ENCODE measurements around the gene DHODH. TPM values are rescaled to one million over a fixed set of nuclear protein-coding genes. Genes with fewer than 3 reads are reported as not detected.

DHODH gene
- total RNA-seq, 4 donors from 2014 or later = 5.5 to 13.4 (median 7.4) TPM

DNA sequence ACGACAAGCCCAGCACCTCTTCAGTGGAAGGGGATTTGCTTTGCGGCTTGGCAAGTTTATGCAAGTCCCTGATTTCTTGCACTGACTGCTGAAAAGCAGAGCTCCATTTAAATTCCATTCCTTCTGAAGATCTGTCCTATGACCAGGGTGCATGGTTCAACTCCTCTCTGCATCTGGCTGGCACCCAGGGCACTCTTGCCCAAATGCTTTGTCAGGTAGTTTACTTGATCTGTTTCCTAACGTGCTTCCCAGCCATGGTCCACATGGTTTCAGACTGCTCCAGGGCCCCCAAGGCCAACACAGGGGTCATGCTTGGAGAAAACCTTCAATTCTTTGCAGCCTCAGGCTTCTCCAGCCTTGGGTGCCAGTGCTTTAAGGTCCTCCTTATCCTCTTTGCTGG is 34.5 kb downstream of the DHODH start:
- H3K9me3 ChIP-seq = no peaks in the 10 kb centered on the region
- no peaks in the 10 kb centered on the region for H3K4me1 ChIP-seq
- WGBS, 2 donors = 64 to 70% methylated on average over 3 of the region's 3 CpGs
- H3K36me3 ChIP-seq = no peaks in the 10 kb centered on the region
- no peak overlapping the region for H3K4me3 ChIP-seq (replicated peaks in 1 of 3)
- no peak for TF ChIP-seq CTCF (IDR thresholded peaks at IDR 0.05)
- TF ChIP-seq POLR2A (IDR thresholded peaks at IDR 0.05) = no peak
- no peak overlapping the region for H3K27ac ChIP-seq
- no peaks in the 10 kb centered on the region for H3K27me3 ChIP-seq
- intact Hi-C loops (cut with DNase I) = no loop called here
- DNase-seq = no peak

- 100% methylated on average over 1 of the region's 1 CpG for WGBS, 2 donors
- TF ChIP-seq CTCF (IDR thresholded peaks at IDR 0.05) (no peak), POLR2A (IDR thresholded peaks at IDR 0.05) (no peak)
These were observed 35.0 kb downstream of the DHODH start for GRCh38 chr16:72043539-72043938.

DNA sequence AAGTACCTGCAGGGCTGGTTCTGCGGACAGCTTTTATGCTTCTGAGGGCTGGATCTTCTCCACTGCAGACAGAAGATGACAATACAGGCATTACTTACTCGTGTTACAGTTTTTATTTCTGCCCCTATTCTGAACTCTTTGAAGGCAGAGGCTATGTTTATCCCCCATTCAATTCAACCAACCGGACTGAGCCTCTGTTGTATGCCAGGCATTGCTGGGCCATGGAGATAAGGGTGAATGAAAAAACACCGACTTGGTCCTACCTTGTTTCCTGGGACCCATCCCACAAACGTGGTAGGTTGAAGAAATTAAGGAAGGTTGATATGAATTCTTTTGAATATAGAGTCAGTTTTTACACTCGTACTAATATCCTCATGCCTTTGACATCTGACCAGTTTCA is 35.8 kb downstream of the DHODH start:
- Histone ChIP-seq H3K27me3 (no peaks in the 10 kb centered on the region), H3K36me3 (no peaks in the 10 kb centered on the region), H3K9me3 (no peaks in the 10 kb centered on the region), H3K4me1 (no peaks in the 10 kb centered on the region), H3K4me3 (replicated peaks in 1 of 3) (no peak overlapping the region), H3K27ac (no peak overlapping the region)
- no peak for DNase-seq
- intact Hi-C loops (cut with DNase I) = no loop called here
- no peak for TF ChIP-seq POLR2A (IDR thresholded peaks at IDR 0.05)
- TF ChIP-seq CTCF (IDR thresholded peaks at IDR 0.05) = no peak
- 75 to 92% methylated on average over 6 of the region's 6 CpGs for WGBS, 2 donors

More at GRCh38 chr16:72043539-72043938, 35.0 kb downstream of the DHODH start:
- H3K9me3 ChIP-seq = no peaks in the 10 kb centered on the region
- H3K4me3 ChIP-seq (replicated peaks in 1 of 3) = no peak overlapping the region
- no peak for DNase-seq
- H3K36me3 ChIP-seq = no peaks in the 10 kb centered on the region
- no peaks in the 10 kb centered on the region for H3K4me1 ChIP-seq
- intact Hi-C loops (cut with DNase I) = no loop called here
- no peaks in the 10 kb centered on the region for H3K27me3 ChIP-seq
- H3K27ac ChIP-seq = no peak overlapping the region

DNA sequence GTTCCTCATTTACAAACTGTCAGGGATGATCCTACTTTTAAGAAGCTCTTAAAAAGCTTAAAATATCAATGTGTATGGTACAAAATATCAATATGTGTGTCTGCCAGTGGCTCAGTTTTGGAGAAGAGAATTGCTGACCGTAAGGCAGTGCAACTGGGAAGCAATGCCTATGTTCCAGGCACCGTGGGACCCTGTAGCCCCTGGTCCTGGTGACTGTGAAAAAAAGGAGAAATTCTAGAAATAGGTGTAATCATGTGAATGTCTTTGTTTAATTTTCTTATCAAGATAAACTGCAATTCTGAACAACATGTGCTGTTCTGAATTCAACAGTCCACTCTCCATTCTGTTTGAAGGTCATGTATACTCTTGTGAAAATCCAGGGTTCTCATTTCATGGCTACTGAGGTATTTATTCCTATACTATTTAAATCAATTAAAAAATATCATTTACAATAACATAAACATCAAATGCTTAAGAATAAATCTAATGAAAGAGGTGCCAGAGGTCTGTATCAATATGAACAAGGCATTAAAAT is 36.3 kb downstream of the DHODH start:
- 70 to 91% methylated on average over 2 of the region's 2 CpGs for WGBS, 2 donors
- intact Hi-C loops (cut with DNase I) = no loop called here

GRCh38 chr16:72049110-72049509 is 40.6 kb downstream of the DHODH start:
- no peak for TF ChIP-seq CTCF (IDR thresholded peaks at IDR 0.05)
- Histone ChIP-seq H3K9me3 (no peaks in the 10 kb centered on the region), H3K27ac (no peak overlapping the region), H3K36me3 (no peaks in the 10 kb centered on the region), H3K4me1 (no peaks in the 10 kb centered on the region), H3K4me3 (replicated peaks in 1 of 3) (no peak overlapping the region), H3K27me3 (no peaks in the 10 kb centered on the region)
- intact Hi-C loops (cut with DNase I) = no loop called here
- DNase-seq = no peak

More for the DNA sequence above, 36.3 kb downstream of the DHODH start:
- DNase-seq = no peak
- Histone ChIP-seq H3K4me3 (replicated peaks in 1 of 3) (no peak overlapping the region), H3K36me3 (no peaks in the 10 kb centered on the region), H3K4me1 (no peaks in the 10 kb centered on the region), H3K27me3 (no peaks in the 10 kb centered on the region), H3K27ac (no peak overlapping the region), H3K9me3 (no peaks in the 10 kb centered on the region)
- TF ChIP-seq POLR2A (IDR thresholded peaks at IDR 0.05) (no peak), CTCF (IDR thresholded peaks at IDR 0.05) (no peak)

All from thyroid gland (tissue), 4 donors.